Upper lobe of left lung (tissue), 4 donors: Measurements from ENCODE around the gene MUCL3.

Experiments used
- POLR2A ChIP-seq, 4 donors: fragments of 450-650 bp; IDR thresholded peaks; one replicate each; pipeline ENCODE4 v1.5.1; 2016 to 2017; ENCODE audit warnings: antibody characterized with exemption in 4 of 4, mild to moderate bottlenecking in 2 of 4
- TF ChIP-seq, protein P1 (sequence below), 6 experiments: fragments of 450-650 bp in 4 of 6; fragments of 200-600 bp in 2 of 6; sonication (generic) in 2 of 6; IDR thresholded peaks; one replicate each; pipeline ENCODE4 v1.5.1; 2016 to 2019; ENCODE audit warnings: antibody characterized with exemption in 6 of 6

DNA sequence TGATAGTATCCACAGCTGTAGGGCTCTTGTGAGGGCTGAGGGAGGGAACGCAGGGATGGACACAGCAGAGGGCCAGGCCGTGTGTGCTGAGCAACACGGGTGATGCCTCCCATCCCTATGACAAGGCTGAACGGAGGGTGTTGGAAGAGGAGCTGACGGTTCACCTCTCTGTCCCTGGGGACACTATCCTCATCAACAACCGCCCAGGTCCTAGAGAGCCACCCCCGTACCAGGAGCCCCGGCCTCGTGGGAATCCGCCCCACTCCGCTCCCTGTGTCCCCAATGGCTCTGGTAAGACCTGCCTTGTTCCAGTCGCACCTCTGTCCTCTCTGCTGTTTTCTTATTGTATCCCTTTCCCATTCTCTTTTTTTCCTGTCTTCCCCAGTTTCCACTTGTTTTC is 46.4 kb upstream of the MUCL3 start:
- TF ChIP-seq POLR2A (IDR thresholded peaks at IDR 0.05) = no peak
- TF ChIP-seq, protein P1, sequence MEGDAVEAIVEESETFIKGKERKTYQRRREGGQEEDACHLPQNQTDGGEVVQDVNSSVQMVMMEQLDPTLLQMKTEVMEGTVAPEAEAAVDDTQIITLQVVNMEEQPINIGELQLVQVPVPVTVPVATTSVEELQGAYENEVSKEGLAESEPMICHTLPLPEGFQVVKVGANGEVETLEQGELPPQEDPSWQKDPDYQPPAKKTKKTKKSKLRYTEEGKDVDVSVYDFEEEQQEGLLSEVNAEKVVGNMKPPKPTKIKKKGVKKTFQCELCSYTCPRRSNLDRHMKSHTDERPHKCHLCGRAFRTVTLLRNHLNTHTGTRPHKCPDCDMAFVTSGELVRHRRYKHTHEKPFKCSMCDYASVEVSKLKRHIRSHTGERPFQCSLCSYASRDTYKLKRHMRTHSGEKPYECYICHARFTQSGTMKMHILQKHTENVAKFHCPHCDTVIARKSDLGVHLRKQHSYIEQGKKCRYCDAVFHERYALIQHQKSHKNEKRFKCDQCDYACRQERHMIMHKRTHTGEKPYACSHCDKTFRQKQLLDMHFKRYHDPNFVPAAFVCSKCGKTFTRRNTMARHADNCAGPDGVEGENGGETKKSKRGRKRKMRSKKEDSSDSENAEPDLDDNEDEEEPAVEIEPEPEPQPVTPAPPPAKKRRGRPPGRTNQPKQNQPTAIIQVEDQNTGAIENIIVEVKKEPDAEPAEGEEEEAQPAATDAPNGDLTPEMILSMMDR (IDR thresholded peaks at IDR 0.05) = no peak
